Testis (tissue), 3 donors: ENCODE results near the gene CDH12. TPM values are rescaled to one million over a fixed set of nuclear protein-coding genes. Genes with fewer than 3 reads are reported as not detected.

ENCODE experiments used
- DNase-seq: peaks from one replicate; pipeline ENCODE4 v3.0.0-alpha.2; 2019
- H3K27ac ChIP-seq, 2 donors: fragments of 200-600 bp; sonication (generic); one replicate each; pipeline ENCODE4 v1.5.1; 2019
- H3K27me3 ChIP-seq: fragments of 200-600 bp; sonication (generic); one replicate; pipeline ENCODE4 v1.5.1; 2019
- H3K36me3 ChIP-seq: fragments of 200-600 bp; sonication (generic); one replicate; pipeline ENCODE4 v1.5.1; 2017; ENCODE audit warnings: low read depth; ENCODE audit errors: missing control alignments
- H3K4me1 ChIP-seq: fragments of 200-600 bp; sonication (generic); one replicate; pipeline ENCODE4 v1.5.1; 2019
- H3K4me3 ChIP-seq, 2 donors: fragments of 200-600 bp; sonication (generic); one replicate each; pipeline ENCODE4 v1.5.1; 2017 to 2019
- H3K9me3 ChIP-seq: fragments of 200-600 bp; sonication (generic); one replicate; pipeline ENCODE4 v1.5.1; 2017
- POLR2A ChIP-seq: fragments of 450-650 bp; IDR thresholded peaks from one replicate; pipeline ENCODE4 v1.6.1; 2017; ENCODE audit warnings: antibody characterized with exemption, mild to moderate bottlenecking, moderate library complexity
- WGBS, 2 donors: methylation state at CpG; one replicate each; pipeline ENCODE4 v1.1.5; 2018; 5-methylcytosine and 5-hydroxymethylcytosine counted together
- intact Hi-C: fragments of 100-400 bp; cut with DNase I; formaldehyde crosslinking; loops from one replicate; pipeline ENCODE4 v1.15.1; 2023; ENCODE audit warnings: low total_unique reads
- polyA plus RNA-seq: library from polyadenylated mRNA; stranded (reverse); fragments of 350-450 nt; fragmentation: Illumina TruSeq; extraction: RNeasy Lipid Tissue Mini Kit (QIAGEN cat#74804); gene quantifications from one replicate; pipeline ENCODE4 v1.2.3, GENCODE V29; 2014; ENCODE audit warnings: low read depth, low replicate concordance; ENCODE audit not compliant: insufficient read depth
- total RNA-seq, 2 donors: library from RNA; depleted of rRNA; stranded (reverse); fragments of >200 nt; gene quantifications; one replicate each; pipeline ENCODE4 v1.2.3, GENCODE V29; 2016
- TF ChIP-seq, protein P1 (sequence below), 3 experiments: fragments of 450-650 bp in 2 of 3; fragments of 200-600 bp in 1 of 3; sonication (generic) in 1 of 3; IDR thresholded peaks; one replicate each; pipeline ENCODE4 v1.5.1; 2016 to 2019; ENCODE audit warnings: antibody characterized with exemption in 3 of 3, mild to moderate bottlenecking in 2 of 3, moderate library complexity in 1 of 3

Gene CDH12
- total and polyA plus RNA-seq, 3 donors from 2014 or later: 0.87 to 2.3 (median 2.3) TPM

GRCh38 chr5:22495016-22495720, 358.0 kb downstream of the CDH12 start:
- H3K4me1 ChIP-seq: no peaks in the 10 kb centered on the region
- no peak overlapping the region for H3K4me3 ChIP-seq
- TF ChIP-seq POLR2A: no peak
- TF ChIP-seq, protein P1, sequence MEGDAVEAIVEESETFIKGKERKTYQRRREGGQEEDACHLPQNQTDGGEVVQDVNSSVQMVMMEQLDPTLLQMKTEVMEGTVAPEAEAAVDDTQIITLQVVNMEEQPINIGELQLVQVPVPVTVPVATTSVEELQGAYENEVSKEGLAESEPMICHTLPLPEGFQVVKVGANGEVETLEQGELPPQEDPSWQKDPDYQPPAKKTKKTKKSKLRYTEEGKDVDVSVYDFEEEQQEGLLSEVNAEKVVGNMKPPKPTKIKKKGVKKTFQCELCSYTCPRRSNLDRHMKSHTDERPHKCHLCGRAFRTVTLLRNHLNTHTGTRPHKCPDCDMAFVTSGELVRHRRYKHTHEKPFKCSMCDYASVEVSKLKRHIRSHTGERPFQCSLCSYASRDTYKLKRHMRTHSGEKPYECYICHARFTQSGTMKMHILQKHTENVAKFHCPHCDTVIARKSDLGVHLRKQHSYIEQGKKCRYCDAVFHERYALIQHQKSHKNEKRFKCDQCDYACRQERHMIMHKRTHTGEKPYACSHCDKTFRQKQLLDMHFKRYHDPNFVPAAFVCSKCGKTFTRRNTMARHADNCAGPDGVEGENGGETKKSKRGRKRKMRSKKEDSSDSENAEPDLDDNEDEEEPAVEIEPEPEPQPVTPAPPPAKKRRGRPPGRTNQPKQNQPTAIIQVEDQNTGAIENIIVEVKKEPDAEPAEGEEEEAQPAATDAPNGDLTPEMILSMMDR (IDR thresholded peaks at IDR 0.05): no peak
- intact Hi-C loops: no loop called here
- no peaks in the 10 kb centered on the region for H3K9me3 ChIP-seq
- 84 to 87% methylated on average over 2 of the region's 2 CpGs for WGBS, 2 donors
- no peak for DNase-seq
- H3K27me3 ChIP-seq: no peaks in the 10 kb centered on the region
- no peaks in the 10 kb centered on the region for H3K36me3 ChIP-seq
- no peak overlapping the region for H3K27ac ChIP-seq

- DNase-seq: no peak
- no peak overlapping the region for H3K4me3 ChIP-seq
- intact Hi-C loops: no loop called here
- H3K9me3 ChIP-seq: no peaks in the 10 kb centered on the region
- TF ChIP-seq, protein P1 (IDR thresholded peaks at IDR 0.05): no peak
- no peaks in the 10 kb centered on the region for H3K27me3 ChIP-seq
- H3K36me3 ChIP-seq: no peaks in the 10 kb centered on the region
- no peaks in the 10 kb centered on the region for H3K4me1 ChIP-seq
- no peak overlapping the region for H3K27ac ChIP-seq
Observed at GRCh38 chr5:22488427-22488826, 364.7 kb downstream of the CDH12 start.

GRCh38 chr5:22480305-22480704, 372.8 kb downstream of the CDH12 start:
- no peak overlapping the region for H3K4me3 ChIP-seq

GRCh38 chr5:22473886-22474285, 379.3 kb downstream of the CDH12 start:
- no peaks in the 10 kb centered on the region for H3K27me3 ChIP-seq
- H3K36me3 ChIP-seq: no peaks in the 10 kb centered on the region
- WGBS, 2 donors: 89 to 91% methylated on average over 2 of the region's 2 CpGs
- TF ChIP-seq, protein P1 (IDR thresholded peaks at IDR 0.05): no peak
- no peak for TF ChIP-seq POLR2A
- no peak overlapping the region for H3K4me3 ChIP-seq
- no peaks in the 10 kb centered on the region for H3K4me1 ChIP-seq
- no peak overlapping the region for H3K27ac ChIP-seq
- H3K9me3 ChIP-seq: no peaks in the 10 kb centered on the region
- DNase-seq: no peak
- intact Hi-C loops: no loop called here

More at GRCh38 chr5:22480305-22480704, 372.8 kb downstream of the CDH12 start:
- no peaks in the 10 kb centered on the region for H3K36me3 ChIP-seq
- TF ChIP-seq, protein P1 (IDR thresholded peaks at IDR 0.05): no peak
- no peak for TF ChIP-seq POLR2A
- H3K27me3 ChIP-seq: no peaks in the 10 kb centered on the region
- H3K9me3 ChIP-seq: no peaks in the 10 kb centered on the region
- H3K27ac ChIP-seq: no peak overlapping the region
- H3K4me1 ChIP-seq: no peaks in the 10 kb centered on the region
- intact Hi-C loops: no loop called here
- 74 to 78% methylated on average over 5 of the region's 5 CpGs for WGBS, 2 donors
- no peak for DNase-seq

DNA sequence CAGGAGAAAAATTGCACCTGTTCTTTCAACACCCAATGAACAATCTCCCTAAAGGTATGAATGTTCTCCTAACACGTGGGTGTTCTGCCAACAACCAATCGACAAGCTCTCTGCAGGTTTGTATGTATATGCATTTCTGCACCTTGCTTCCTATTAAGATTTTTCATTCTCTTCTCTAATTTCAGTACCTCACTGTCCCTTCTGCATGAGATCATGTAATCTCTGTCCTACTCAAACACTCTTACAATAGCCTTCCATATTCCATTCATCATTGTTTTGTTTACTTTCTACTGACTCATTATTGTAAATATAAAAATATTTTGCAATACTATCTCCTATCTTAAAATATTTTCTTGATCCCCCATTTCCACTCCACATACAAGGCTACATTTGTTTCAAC, 382.0 kb downstream of the CDH12 start:
- DNase-seq: no peak
- no peak for TF ChIP-seq POLR2A
- TF ChIP-seq, protein P1 (IDR thresholded peaks at IDR 0.05): no peak
- intact Hi-C loops: no loop called here
- H3K36me3 ChIP-seq: no peaks in the 10 kb centered on the region
- no peak overlapping the region for H3K27ac ChIP-seq
- 80 to 85% methylated on average over 2 of the region's 2 CpGs for WGBS, 2 donors
- H3K4me3 ChIP-seq: no peak overlapping the region
- H3K27me3 ChIP-seq: no peaks in the 10 kb centered on the region
- no peaks in the 10 kb centered on the region for H3K9me3 ChIP-seq
- H3K4me1 ChIP-seq: no peaks in the 10 kb centered on the region
